Measurements from ENCODE around the gene AP4B1. TPM values are rescaled to one million over a fixed set of nuclear protein-coding genes. Genes with fewer than 3 reads are reported as not detected.

Gene AP4B1
- total and polyA plus RNA-seq, 9 of the 15 experiments (the other 6 are each of a cell fraction or from before 2014, with no cell fraction given), result 15.8 to 36.5 (median 24.6) TPM

DNA sequence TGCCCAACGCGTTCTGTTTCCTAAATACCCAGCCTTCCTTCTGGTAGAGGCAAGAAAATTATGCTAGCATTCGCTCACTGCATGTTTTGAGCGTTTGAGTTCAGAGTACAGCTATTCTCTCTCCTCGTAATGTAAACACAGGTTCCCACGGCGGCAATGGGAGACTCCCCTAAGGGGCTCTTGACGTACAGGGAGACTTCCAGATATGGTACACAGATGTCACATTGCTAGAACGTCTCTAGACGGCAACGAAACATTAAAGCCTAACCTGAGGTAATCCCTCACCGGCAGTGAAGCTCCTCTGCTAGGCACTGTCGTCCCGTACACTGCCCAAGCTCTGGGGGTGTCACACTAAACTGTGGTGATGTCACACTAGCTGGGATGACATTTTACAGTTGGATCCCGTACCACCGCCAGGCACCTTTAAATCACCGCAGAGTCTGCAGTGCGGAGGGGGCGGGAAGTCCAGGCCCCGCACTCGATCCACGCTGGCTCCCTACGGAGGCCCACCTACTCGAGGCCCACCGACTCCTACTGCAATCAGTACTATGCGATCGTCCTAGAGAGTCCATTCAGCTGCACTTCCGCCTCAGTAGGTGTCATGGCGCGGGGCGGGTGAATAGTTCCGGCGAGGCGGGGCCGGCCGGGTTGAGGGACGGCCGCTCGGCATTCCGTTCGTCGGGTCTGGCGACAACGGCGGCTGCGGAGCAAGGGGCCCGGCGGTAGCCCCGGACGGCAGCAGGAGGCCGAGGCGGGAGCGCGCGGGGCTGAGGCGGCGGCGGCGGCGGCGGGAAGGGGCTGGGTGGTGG lies 24.5 kb upstream of the AP4B1 start, which contains the start of gene HIPK1 (continued):
- TF ChIP-seq SIN3A (IDR thresholded peaks at IDR 0.05; ENCODE audit: borderline replicate concordance in 2 of 2, control insufficient read depth in 1 of 2, low read depth in 2 of 2, low read length in 2 of 2) (peak; percentile 68 to 98), ZNF354B (CRISPR knock-in tag; IDR thresholded peaks at IDR 0.05) (no peak), E2F3 (CRISPR knock-in tag; IDR thresholded peaks at IDR 0.05) (peak; percentile 39; the same call in 1 of the 2 replicates), ZNF239 (CRISPR knock-in tag; IDR thresholded peaks at IDR 0.05) (no peak; the same call in 1 of the 2 replicates), ZEB2 (IDR thresholded peaks at IDR 0.05) (0 out of 2 replicates have a peak, but pooled peaks have one; percentile 43), SRSF3 (IDR thresholded peaks at IDR 0.05; ENCODE audit: insufficient read depth, low read length) (no peak), NFRKB (IDR thresholded peaks at IDR 0.05; ENCODE audit: low read depth) (peak; percentile 91), FOS (IDR thresholded peaks at IDR 0.05; ENCODE audit: extremely low read depth, insufficient read length) (no peak), PHB2 (IDR thresholded peaks at IDR 0.05; ENCODE audit: low read depth) (no peak), KLF1 (tag; IDR thresholded peaks at IDR 0.05) (peak; percentile 80), RBM25 (IDR thresholded peaks at IDR 0.05; ENCODE audit: low read depth, low read length, severe bottlenecking) (no peak), ZFP30 (CRISPR knock-in tag; IDR thresholded peaks at IDR 0.05; ENCODE audit: borderline replicate concordance) (no peak), CHD2 (IDR thresholded peaks at IDR 0.05; ENCODE audit: low read depth, low read length) (peak; percentile 47; the same call in 1 of the 2 replicates), ZC3H4 (CRISPR knock-in tag; IDR thresholded peaks at IDR 0.05; ENCODE audit: borderline replicate concordance) (peak; percentile 12; the same call in 1 of the 2 replicates), MXI1 (IDR thresholded peaks at IDR 0.05; ENCODE audit: low read depth, low read length) (no peak), BRF1 (IDR thresholded peaks at IDR 0.05; ENCODE audit: borderline replicate concordance, extremely low read depth, insufficient read length) (no peak), ZNF143 (CRISPR knock-in tag; IDR thresholded peaks at IDR 0.05) (0 out of 2 replicates have a peak, but pooled peaks have one; percentile 49), PCBP2 (IDR thresholded peaks at IDR 0.05; ENCODE audit: low read depth, low read length, poor library complexity, severe bottlenecking) (no peak), SPI1 (IDR thresholded peaks at IDR 0.05; ENCODE audit: borderline replicate concordance, low read depth, low read length) (peak; percentile 59; the same call in 1 of the 2 replicates)
- TF ChIP-seq, protein P1, sequence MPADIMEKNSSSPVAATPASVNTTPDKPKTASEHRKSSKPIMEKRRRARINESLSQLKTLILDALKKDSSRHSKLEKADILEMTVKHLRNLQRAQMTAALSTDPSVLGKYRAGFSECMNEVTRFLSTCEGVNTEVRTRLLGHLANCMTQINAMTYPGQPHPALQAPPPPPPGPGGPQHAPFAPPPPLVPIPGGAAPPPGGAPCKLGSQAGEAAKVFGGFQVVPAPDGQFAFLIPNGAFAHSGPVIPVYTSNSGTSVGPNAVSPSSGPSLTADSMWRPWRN (IDR thresholded peaks at IDR 0.05; ENCODE audit: low read depth), result no peak
- TF ChIP-seq, protein P2, sequence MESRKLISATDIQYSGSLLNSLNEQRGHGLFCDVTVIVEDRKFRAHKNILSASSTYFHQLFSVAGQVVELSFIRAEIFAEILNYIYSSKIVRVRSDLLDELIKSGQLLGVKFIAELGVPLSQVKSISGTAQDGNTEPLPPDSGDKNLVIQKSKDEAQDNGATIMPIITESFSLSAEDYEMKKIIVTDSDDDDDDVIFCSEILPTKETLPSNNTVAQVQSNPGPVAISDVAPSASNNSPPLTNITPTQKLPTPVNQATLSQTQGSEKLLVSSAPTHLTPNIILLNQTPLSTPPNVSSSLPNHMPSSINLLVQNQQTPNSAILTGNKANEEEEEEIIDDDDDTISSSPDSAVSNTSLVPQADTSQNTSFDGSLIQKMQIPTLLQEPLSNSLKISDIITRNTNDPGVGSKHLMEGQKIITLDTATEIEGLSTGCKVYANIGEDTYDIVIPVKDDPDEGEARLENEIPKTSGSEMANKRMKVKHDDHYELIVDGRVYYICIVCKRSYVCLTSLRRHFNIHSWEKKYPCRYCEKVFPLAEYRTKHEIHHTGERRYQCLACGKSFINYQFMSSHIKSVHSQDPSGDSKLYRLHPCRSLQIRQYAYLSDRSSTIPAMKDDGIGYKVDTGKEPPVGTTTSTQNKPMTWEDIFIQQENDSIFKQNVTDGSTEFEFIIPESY (CRISPR knock-in tag; IDR thresholded peaks at IDR 0.05), result peak; percentile 81; the same call in 1 of the 2 replicates
- TF ChIP-seq, protein P3, sequence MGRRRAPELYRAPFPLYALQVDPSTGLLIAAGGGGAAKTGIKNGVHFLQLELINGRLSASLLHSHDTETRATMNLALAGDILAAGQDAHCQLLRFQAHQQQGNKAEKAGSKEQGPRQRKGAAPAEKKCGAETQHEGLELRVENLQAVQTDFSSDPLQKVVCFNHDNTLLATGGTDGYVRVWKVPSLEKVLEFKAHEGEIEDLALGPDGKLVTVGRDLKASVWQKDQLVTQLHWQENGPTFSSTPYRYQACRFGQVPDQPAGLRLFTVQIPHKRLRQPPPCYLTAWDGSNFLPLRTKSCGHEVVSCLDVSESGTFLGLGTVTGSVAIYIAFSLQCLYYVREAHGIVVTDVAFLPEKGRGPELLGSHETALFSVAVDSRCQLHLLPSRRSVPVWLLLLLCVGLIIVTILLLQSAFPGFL (CRISPR knock-in tag; IDR thresholded peaks at IDR 0.05), result no peak
- TF ChIP-seq, protein P4, sequence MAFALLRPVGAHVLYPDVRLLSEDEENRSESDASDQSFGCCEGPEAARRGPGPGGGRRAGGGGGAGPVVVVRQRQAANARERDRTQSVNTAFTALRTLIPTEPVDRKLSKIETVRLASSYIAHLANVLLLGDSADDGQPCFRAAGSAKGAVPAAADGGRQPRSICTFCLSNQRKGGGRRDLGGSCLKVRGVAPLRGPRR (CRISPR knock-in tag; IDR thresholded peaks at IDR 0.05), result no peak

Data from K562 (cell line).